HepG2 (cell line): ENCODE data around the gene CCDC142. TPM values are rescaled to one million over a fixed set of nuclear protein-coding genes. Genes with fewer than 3 reads are reported as not detected.

Source experiments
- CCDC6 ChIP-seq: sonication (generic); formaldehyde crosslinking; IDR thresholded peaks from 2 replicates; pipeline ENCODE4 v1.8.1; 2022; ENCODE audit warnings: mild to moderate bottlenecking, missing genetic modification reagents, moderate library complexity
- E2F2 ChIP-seq: sonication (generic); formaldehyde crosslinking; IDR thresholded peaks from 2 replicates; pipeline ENCODE4 v1.4.0; 2020; ENCODE audit warnings: missing genetic modification reagents, borderline replicate concordance
- FOXC1 ChIP-seq: sonication (generic); formaldehyde crosslinking; IDR thresholded peaks from 2 replicates; pipeline ENCODE4 v1.8.0; 2022; ENCODE audit warnings: mild to moderate bottlenecking, missing genetic modification reagents, borderline replicate concordance
- FOXJ3 ChIP-seq: sonication (generic); formaldehyde crosslinking; IDR thresholded peaks from 2 replicates; pipeline ENCODE4 v1.4.0; 2020; ENCODE audit warnings: missing genetic modification reagents, mild to moderate bottlenecking, borderline replicate concordance
- FOXK2 ChIP-seq: fragments of 450-650 bp; IDR thresholded peaks from 2 replicates; pipeline ENCODE4 v1.6.1; 2016
- HDAC1 ChIP-seq: sonication (generic); formaldehyde crosslinking; IDR thresholded peaks from 2 replicates; pipeline ENCODE4 v1.5.1; 2020; ENCODE audit warnings: mild to moderate bottlenecking, missing genetic modification reagents
- HDAC2 ChIP-seq: sonication (generic); formaldehyde crosslinking; IDR thresholded peaks from 2 replicates; pipeline ENCODE4 v1.4.0; 2020; ENCODE audit warnings: missing genetic modification reagents
- KLF13 ChIP-seq: sonication (generic); formaldehyde crosslinking; IDR thresholded peaks from 2 replicates; pipeline ENCODE4 v1.4.0; 2020; ENCODE audit warnings: mild to moderate bottlenecking, missing genetic modification reagents
- KLF6 ChIP-seq: IDR thresholded peaks from 2 replicates; pipeline ENCODE4 v1.8.0; 2016; ENCODE audit warnings: missing biosample characterization, missing genetic modification reagents
- KMT2B ChIP-seq: IDR thresholded peaks from 2 replicates; pipeline ENCODE4 v1.6.1; 2016; ENCODE audit warnings: missing genetic modification reagents, missing compliant biosample characterization
- NFIC ChIP-seq: IDR thresholded peaks from 2 replicates; pipeline ENCODE4 v1.6.1; 2012; ENCODE audit warnings: mild to moderate bottlenecking, low read length, inconsistent platforms
- NONO ChIP-seq, 2 experiments: fragments of 450-650 bp in 1 of 2; sonication (generic) in 1 of 2; formaldehyde crosslinking in 1 of 2; IDR thresholded peaks in 1 of 2; conservative IDR thresholded peaks in 1 of 2; 2 replicates each; pipeline versions ENCODE4 v1.6.1 to v1.8.0; 2017 to 2022; ENCODE audit warnings: mild to moderate bottlenecking in 1 of 2, missing genetic modification reagents in 1 of 2, moderate library complexity in 1 of 2
- PRDM10 ChIP-seq: sonication (generic); formaldehyde crosslinking; IDR thresholded peaks from 2 replicates; pipeline ENCODE4 v1.4.0; 2020; ENCODE audit warnings: low read depth, missing genetic modification reagents
- RORA ChIP-seq: sonication (generic); formaldehyde crosslinking; IDR thresholded peaks from 2 replicates; pipeline ENCODE4 v1.5.0; 2020; ENCODE audit warnings: mild to moderate bottlenecking, missing genetic modification reagents, moderate library complexity
- RXRA ChIP-seq: sonication (generic); formaldehyde crosslinking; IDR thresholded peaks from 2 replicates; pipeline ENCODE4 v1.5.1; 2020; ENCODE audit warnings: missing genetic modification reagents
- SOX13 ChIP-seq, 3 experiments: fragments of 450-650 bp in 1 of 3; sonication (generic) in 1 of 3; formaldehyde crosslinking in 1 of 3; IDR thresholded peaks in 2 of 3; conservative IDR thresholded peaks in 1 of 3; 2 replicates each; pipeline versions ENCODE4 v1.5.0 to v1.6.1; 2016 to 2020; ENCODE audit warnings: antibody characterized with exemption in 1 of 3, mild to moderate bottlenecking in 1 of 3, missing compliant biosample characterization in 1 of 3, missing genetic modification reagents in 1 of 3, moderate library complexity in 1 of 3
- TRIM22 ChIP-seq: fragments of 450-650 bp; IDR thresholded peaks from 2 replicates; pipeline ENCODE4 v1.6.1; 2017
- TSC22D2 ChIP-seq: sonication (generic); formaldehyde crosslinking; IDR thresholded peaks from 2 replicates; pipeline ENCODE4 v1.5.1; 2020; ENCODE audit warnings: missing genetic modification reagents, mild to moderate bottlenecking, borderline replicate concordance
- ZKSCAN1 ChIP-seq: fragments of 150-350 bp; IDR thresholded peaks from 2 replicates; pipeline ENCODE4 v1.6.1; 2014; ENCODE audit warnings: low read length
- ZNF235 ChIP-seq: sonication (generic); formaldehyde crosslinking; IDR thresholded peaks from 2 replicates; pipeline ENCODE4 v1.8.1; 2023; ENCODE audit warnings: mild to moderate bottlenecking, missing genetic modification reagents, borderline replicate concordance
- ZNF354B ChIP-seq: sonication (generic); formaldehyde crosslinking; IDR thresholded peaks from 2 replicates; pipeline ENCODE4 v1.8.0; 2022; ENCODE audit warnings: mild to moderate bottlenecking, missing genetic modification reagents
- ZNF383 ChIP-seq: sonication (generic); formaldehyde crosslinking; IDR thresholded peaks from 2 replicates; pipeline ENCODE4 v1.4.0; 2020; ENCODE audit warnings: missing genetic modification reagents, mild to moderate bottlenecking, borderline replicate concordance
- ZNF510 ChIP-seq: sonication (generic); formaldehyde crosslinking; IDR thresholded peaks from 2 replicates; pipeline ENCODE4 v1.4.0; 2020; ENCODE audit warnings: low read depth, mild to moderate bottlenecking, missing genetic modification reagents
- ZNF605 ChIP-seq: sonication (generic); formaldehyde crosslinking; IDR thresholded peaks from 2 replicates; pipeline ENCODE4 v1.8.0; 2022; ENCODE audit warnings: mild to moderate bottlenecking, missing genetic modification reagents
- ZNF839 ChIP-seq: sonication (generic); formaldehyde crosslinking; IDR thresholded peaks from 2 replicates; pipeline ENCODE4 v1.4.0; 2020; ENCODE audit warnings: missing genetic modification reagents, mild to moderate bottlenecking, borderline replicate concordance
- polyA plus RNA-seq, 8 experiments: library from polyadenylated mRNA; depleted of rRNA in 3 of 8; stranded (reverse) in 7 of 8; unstranded in 1 of 8; fragments of >200 nt; fragmentation: Illumina TruSeq in 4 of 8; extraction: Trizol in 4 of 8; gene quantifications; 2 replicates each; pipeline versions ENCODE4 v1.2.1 to v1.2.3, GENCODE V29; 2011 to 2016; ENCODE audit warnings: low read depth in 4 of 8, missing spikeins in 1 of 8, mixed read lengths in 1 of 8; ENCODE audit not compliant: insufficient read depth in 1 of 8
- total RNA-seq, 5 experiments: library from RNA; depleted of rRNA; stranded (reverse); fragments of >200 nt; fragmentation: Illumina TruSeq; extraction: Trizol; gene quantifications; 2 replicates each; pipeline ENCODE4 v1.2.3, GENCODE V29; 2016; ENCODE audit warnings: low read depth in 1 of 5

The CCDC142 gene
- total and polyA plus RNA-seq, 2 of the 13 experiments (the other 11 are each of a cell fraction or from before 2014, with no cell fraction given) = 14.7 to 30.4 TPM

GRCh38 chr2:74457549-74458131, 25.2 kb downstream of the CCDC142 start (continued):
- TF ChIP-seq ZKSCAN1 (no peak), FOXJ3 (CRISPR knock-in tag) (no peak; the same call in 1 of the 2 replicates), ZNF354B (CRISPR knock-in tag) (peak; percentile 89), RXRA (CRISPR knock-in tag) (no peak; the same call in 1 of the 2 replicates), FOXC1 (CRISPR knock-in tag) (peak; percentile 79; the same call in 1 of the 2 replicates), RORA (no peak), SOX13 (IDR thresholded peaks at IDR 0.05) (no peak; the same call in 1 of the 2 replicates), SOX13 (CRISPR knock-in tag; conservative IDR thresholded peaks at IDR 0.05 in 1 of 2, IDR thresholded peaks at IDR 0.05 in 1 of 2) (peak; percentile 16 to 95; a peak in 1 of 4 replicates), TRIM22 (no peak), KMT2B (CRISPR knock-in tag) (no peak), NFIC (no peak), ZNF605 (CRISPR knock-in tag) (peak; percentile 94), ZNF839 (CRISPR knock-in tag) (no peak), KLF13 (CRISPR knock-in tag) (no peak), FOXK2 (no peak), HDAC1 (peak; percentile 65; the same call in 1 of the 2 replicates), NONO (IDR thresholded peaks at IDR 0.05) (no peak), NONO (CRISPR knock-in tag; conservative IDR thresholded peaks at IDR 0.05) (peak; percentile 46; the same call in 1 of the 2 replicates), KLF6 (no peak; the same call in 1 of the 2 replicates), TSC22D2 (CRISPR knock-in tag) (no peak; the same call in 1 of the 2 replicates), E2F2 (CRISPR knock-in tag) (no peak; the same call in 1 of the 2 replicates), CCDC6 (peak; percentile 91; the same call in 1 of the 2 replicates), ZNF383 (CRISPR knock-in tag) (no peak), PRDM10 (no peak), ZNF510 (CRISPR knock-in tag) (no peak; the same call in 1 of the 2 replicates), HDAC2 (no peak), ZNF235 (CRISPR knock-in tag) (no peak)
